ENCODE data around the gene RFPL2. TPM values are rescaled to one million over a fixed set of nuclear protein-coding genes. Genes with fewer than 3 reads are reported as not detected.

RFPL2 gene
- total RNA-seq, 1 experiment from 2014 or later: not detected

GRCh38 chr22:32207971-32208480, 3.2 kb upstream of the RFPL2 start:
- Histone ChIP-seq H3K27ac (ENCODE audit: low read length) (no peak overlapping the region), H3K4me3 (ENCODE audit: low read length) (no peak overlapping the region), H4K20me1 (ENCODE audit: low read length) (no peaks in the 10 kb centered on the region), H3K4me2 (ENCODE audit: low read length) (no peak overlapping the region), H3K4me1 (ENCODE audit: insufficient read depth, low read length) (no peaks in the 10 kb centered on the region), H3F3A (ENCODE audit: low read length, unreplicated experiment) (no peaks in the 10 kb centered on the region), H3K9ac (ENCODE audit: low read length) (no peak overlapping the region), H3K9me2 (replicated peaks; ENCODE audit: low read length) (no peaks in the 10 kb centered on the region), H3K79me2 (ENCODE audit: low read length) (no peaks in the 10 kb centered on the region), H2AFZ (ENCODE audit: low read length) (no peak overlapping the region), H3K27me3 (ENCODE audit: low read length) (no peaks in the 10 kb centered on the region), H3K9me3 (ENCODE audit: low read length) (no peaks in the 10 kb centered on the region), H3K36me3 (ENCODE audit: low read depth, low read length) (no peaks in the 10 kb centered on the region)
- no peak for DNase-seq
- intact Hi-C loops (cut with micrococcal nuclease): loop anchor here (5.0 to 10.0 kb wide), 2 partner anchors 106 to 267 kb away; partner anchors contain the start of gene FBXO7
- TF ChIP-seq EZH2 (IDR thresholded peaks at IDR 0.05; ENCODE audit: low read length, unreplicated experiment) (no peak), EZH2phosphoT487 (IDR thresholded peaks at IDR 0.05; ENCODE audit: borderline replicate concordance, low read length) (no peak), CTCF (conservative IDR thresholded peaks at IDR 0.05; ENCODE audit: low read depth, low read length) (no peak)
- no TSS peak for BruUV-seq (replicated peaks)
- ChIA-PET CTCF (no interaction called here), POLR2A (ENCODE audit: unreplicated experiment) (no interaction called here)
- no peak for ATAC-seq

GRCh38 chr22:32206774-32207758, 2.2 kb upstream of the RFPL2 start:
- Histone ChIP-seq H3K4me1 (ENCODE audit: insufficient read depth, low read length) (no peaks in the 10 kb centered on the region), H3K79me2 (ENCODE audit: low read length) (no peaks in the 10 kb centered on the region), H4K20me1 (ENCODE audit: low read length) (no peaks in the 10 kb centered on the region), H3F3A (ENCODE audit: low read length, unreplicated experiment) (no peaks in the 10 kb centered on the region), H3K9ac (ENCODE audit: low read length) (no peak overlapping the region), H3K9me2 (replicated peaks; ENCODE audit: low read length) (no peaks in the 10 kb centered on the region), H3K4me3 (ENCODE audit: low read length) (no peak overlapping the region), H3K36me3 (ENCODE audit: low read depth, low read length) (no peaks in the 10 kb centered on the region), H2AFZ (ENCODE audit: low read length) (0 out of 2 replicates have a peak overlapping the region, but pooled peaks have one; percentile 20), H3K27me3 (ENCODE audit: low read length) (no peaks in the 10 kb centered on the region), H3K4me2 (ENCODE audit: low read length) (no peak overlapping the region), H3K9me3 (ENCODE audit: low read length) (no peaks in the 10 kb centered on the region), H3K27ac (ENCODE audit: low read length) (no peak overlapping the region)
- POLR2A ChIA-PET (ENCODE audit: unreplicated experiment): no interaction called here
- ATAC-seq (peak; percentile 82), DNase-seq (peak; percentile 48)
- intact Hi-C loops (cut with micrococcal nuclease): loop anchor here (5.0 to 10.0 kb wide), 2 partner anchors 105 to 268 kb away; partner anchors contain the start of gene FBXO7
- TF ChIP-seq CTCF (conservative IDR thresholded peaks at IDR 0.05; ENCODE audit: low read depth, low read length) (peak; percentile 65), EZH2phosphoT487 (IDR thresholded peaks at IDR 0.05; ENCODE audit: borderline replicate concordance, low read length) (no peak), EZH2 (IDR thresholded peaks at IDR 0.05; ENCODE audit: low read length, unreplicated experiment) (no peak)
- no TSS peak for BruUV-seq (replicated peaks)
- CTCF ChIA-PET: no interaction called here

Measured in PC-3 (cell line).